ENCODE data around the gene TRPM1. TPM values are rescaled to one million over a fixed set of nuclear protein-coding genes. Genes with fewer than 3 reads are reported as not detected.

Gene TRPM1
- total and polyA plus RNA-seq, 2 donors (not counting 1 experiment from before 2014, with no cell fraction given): not detected

- Histone ChIP-seq H3K79me2 (ENCODE audit: control insufficient read depth, insufficient read depth, low read length) (no peaks in the 10 kb centered on the region), H3K36me3 (ENCODE audit: control insufficient read depth, insufficient read depth, low read length) (no peaks in the 10 kb centered on the region), H4K20me1 (ENCODE audit: control insufficient read depth, extremely low read depth, insufficient read depth, low read length) (no peaks in the 10 kb centered on the region), H3K4me2 (ENCODE audit: extremely low read depth, insufficient read depth, low read length) (no peak overlapping the region), H3K4me1 (ENCODE audit: control insufficient read depth, extremely low read depth, insufficient read depth, low read length) (no peaks in the 10 kb centered on the region), H3K9me3 (ENCODE audit: control insufficient read depth, insufficient read depth, low read depth, low read length) (no peaks in the 10 kb centered on the region), H2AFZ (ENCODE audit: low read length) (no peak overlapping the region), H3K9ac (ENCODE audit: insufficient read depth, low read length) (no peak overlapping the region), H3K27me3 (ENCODE audit: control insufficient read depth, insufficient read depth, low read length) (peaks cover 2% of the 10 kb centered on the region), H3K27ac (ENCODE audit: insufficient read depth, low read length) (no peak overlapping the region), H3K4me3 (replicated peaks in 1 of 4; ENCODE audit: control extremely low read depth in 1 of 4, insufficient read depth in 1 of 4, low read depth in 3 of 4, low read length in 4 of 4) (no peak overlapping the region)
- TF ChIP-seq EZH2 (IDR thresholded peaks at IDR 0.05; ENCODE audit: low read length, missing control alignments) (no peak), CTCF (conservative IDR thresholded peaks at IDR 0.05 in 1 of 2, IDR thresholded peaks at IDR 0.05 in 1 of 2; ENCODE audit: low read depth in 1 of 2, low read length in 2 of 2) (no peak)
- no peak for DNase-seq (ENCODE audit: low read depth in 2 of 2)
These were observed 99.8 kb downstream of the TRPM1 start for GRCh38 chr15:31001702-31002101.

GRCh38 chr15:30999729-31000128 lies 101.8 kb downstream of the TRPM1 start:
- no peaks in the 10 kb centered on the region for H3K4me1 ChIP-seq (ENCODE audit: control insufficient read depth, extremely low read depth, insufficient read depth, low read length)
- no peak overlapping the region for H2AFZ ChIP-seq (ENCODE audit: low read length)
- no peak overlapping the region for H3K9ac ChIP-seq (ENCODE audit: insufficient read depth, low read length)
- H3K9me3 ChIP-seq (ENCODE audit: control insufficient read depth, insufficient read depth, low read depth, low read length): no peaks in the 10 kb centered on the region
- H3K79me2 ChIP-seq (ENCODE audit: control insufficient read depth, insufficient read depth, low read length): no peaks in the 10 kb centered on the region
- H3K36me3 ChIP-seq (ENCODE audit: control insufficient read depth, insufficient read depth, low read length): no peaks in the 10 kb centered on the region
- TF ChIP-seq CTCF (conservative IDR thresholded peaks at IDR 0.05 in 1 of 2, IDR thresholded peaks at IDR 0.05 in 1 of 2; ENCODE audit: low read depth in 1 of 2, low read length in 2 of 2) (no peak), EZH2 (IDR thresholded peaks at IDR 0.05; ENCODE audit: low read length, missing control alignments) (no peak)
- H3K4me3 ChIP-seq (replicated peaks in 1 of 4; ENCODE audit: control extremely low read depth in 1 of 4, insufficient read depth in 1 of 4, low read depth in 3 of 4, low read length in 4 of 4): no peak overlapping the region
- H3K27ac ChIP-seq (ENCODE audit: insufficient read depth, low read length): no peak overlapping the region
- H3K27me3 ChIP-seq (ENCODE audit: control insufficient read depth, insufficient read depth, low read length): peaks cover 2% of the 10 kb centered on the region
- no peaks in the 10 kb centered on the region for H4K20me1 ChIP-seq (ENCODE audit: control insufficient read depth, extremely low read depth, insufficient read depth, low read length)
- DNase-seq (ENCODE audit: low read depth in 2 of 2): no peak
- no peak overlapping the region for H3K4me2 ChIP-seq (ENCODE audit: extremely low read depth, insufficient read depth, low read length)

GRCh38 chr15:30997270-30997669 lies 104.3 kb downstream of the TRPM1 start:
- Histone ChIP-seq H3K9me3 (ENCODE audit: control insufficient read depth, insufficient read depth, low read depth, low read length) (no peaks in the 10 kb centered on the region), H4K20me1 (ENCODE audit: control insufficient read depth, extremely low read depth, insufficient read depth, low read length) (no peaks in the 10 kb centered on the region), H3K36me3 (ENCODE audit: control insufficient read depth, insufficient read depth, low read length) (no peaks in the 10 kb centered on the region), H2AFZ (ENCODE audit: low read length) (no peak overlapping the region), H3K79me2 (ENCODE audit: control insufficient read depth, insufficient read depth, low read length) (no peaks in the 10 kb centered on the region), H3K27me3 (ENCODE audit: control insufficient read depth, insufficient read depth, low read length) (no peaks in the 10 kb centered on the region), H3K27ac (ENCODE audit: insufficient read depth, low read length) (no peak overlapping the region), H3K4me3 (replicated peaks in 1 of 4; ENCODE audit: control extremely low read depth in 1 of 4, insufficient read depth in 1 of 4, low read depth in 3 of 4, low read length in 4 of 4) (no peak overlapping the region), H3K4me2 (ENCODE audit: extremely low read depth, insufficient read depth, low read length) (no peak overlapping the region), H3K9ac (ENCODE audit: insufficient read depth, low read length) (no peak overlapping the region), H3K4me1 (ENCODE audit: control insufficient read depth, extremely low read depth, insufficient read depth, low read length) (no peaks in the 10 kb centered on the region)
- DNase-seq (ENCODE audit: low read depth in 2 of 2): no peak
- TF ChIP-seq EZH2 (IDR thresholded peaks at IDR 0.05; ENCODE audit: low read length, missing control alignments): no peak
- no peak for TF ChIP-seq CTCF (conservative IDR thresholded peaks at IDR 0.05 in 1 of 2, IDR thresholded peaks at IDR 0.05 in 1 of 2; ENCODE audit: low read depth in 1 of 2, low read length in 2 of 2)

All from fibroblast of lung (primary cell).